Measurements from ENCODE around the gene RTL1.

RTL1 gene

GRCh38 chr14:100855256-100855930, 48.1 kb downstream of the RTL1 start:
- Histone ChIP-seq H2AFZ (ENCODE audit: low read depth) (no peak overlapping the region), H3K4me1 (ENCODE audit: low read depth, poor library complexity, severe bottlenecking) (no peaks in the 10 kb centered on the region), H3K4me2 (no peak overlapping the region), H3K4me3 (IDR thresholded peaks at IDR 0.05; ENCODE audit: insufficient read depth, low read depth, low read length) (no peak overlapping the region), H3K79me2 (ENCODE audit: insufficient read depth, low read depth) (no peaks in the 10 kb centered on the region), H3K36me3 (ENCODE audit: insufficient read depth) (no peaks in the 10 kb centered on the region), H3K27ac (no peak overlapping the region), H3K27me3 (ENCODE audit: insufficient read depth, low read depth) (peaks cover 5% of the 10 kb centered on the region; the same call in 1 of the 2 replicates), H3K9ac (no peak overlapping the region), H4K20me1 (ENCODE audit: insufficient read depth) (no peaks in the 10 kb centered on the region)
- no peak for TF ChIP-seq CTCF (conservative IDR thresholded peaks at IDR 0.05; ENCODE audit: low read depth, low read length)

- no peak overlapping the region for H3K4me2 ChIP-seq
- no peaks in the 10 kb centered on the region; the same call in 1 of the 2 replicates for H3K27me3 ChIP-seq (ENCODE audit: insufficient read depth, low read depth)
- H4K20me1 ChIP-seq (ENCODE audit: insufficient read depth), result no peaks in the 10 kb centered on the region
- no peak overlapping the region for H3K27ac ChIP-seq
- H3K79me2 ChIP-seq (ENCODE audit: insufficient read depth, low read depth), result no peaks in the 10 kb centered on the region
- no peaks in the 10 kb centered on the region for H3K36me3 ChIP-seq (ENCODE audit: insufficient read depth)
- no peak overlapping the region for H3K9ac ChIP-seq
- no peak overlapping the region for H3K4me3 ChIP-seq (IDR thresholded peaks at IDR 0.05; ENCODE audit: insufficient read depth, low read depth, low read length)
- H3K4me1 ChIP-seq (ENCODE audit: low read depth, poor library complexity, severe bottlenecking), result no peaks in the 10 kb centered on the region
- no peak overlapping the region for H2AFZ ChIP-seq (ENCODE audit: low read depth)
- TF ChIP-seq CTCF (conservative IDR thresholded peaks at IDR 0.05; ENCODE audit: low read depth, low read length), result no peak
These were observed 49.1 kb downstream of the RTL1 start for GRCh38 chr14:100854435-100854834.

- Histone ChIP-seq H3K27ac (no peak overlapping the region), H3K79me2 (ENCODE audit: insufficient read depth, low read depth) (no peaks in the 10 kb centered on the region), H3K4me3 (IDR thresholded peaks at IDR 0.05; ENCODE audit: insufficient read depth, low read depth, low read length) (no peak overlapping the region), H3K9ac (no peak overlapping the region), H2AFZ (ENCODE audit: low read depth) (no peak overlapping the region), H3K27me3 (ENCODE audit: insufficient read depth, low read depth) (no peaks in the 10 kb centered on the region; the same call in 1 of the 2 replicates), H3K36me3 (ENCODE audit: insufficient read depth) (no peaks in the 10 kb centered on the region), H3K4me2 (no peak overlapping the region), H3K4me1 (ENCODE audit: low read depth, poor library complexity, severe bottlenecking) (no peaks in the 10 kb centered on the region), H4K20me1 (ENCODE audit: insufficient read depth) (no peaks in the 10 kb centered on the region)
- no peak for TF ChIP-seq CTCF (conservative IDR thresholded peaks at IDR 0.05; ENCODE audit: low read depth, low read length)
These were observed 51.4 kb downstream of the RTL1 start for GRCh38 chr14:100851946-100852620.

- no peaks in the 10 kb centered on the region for H3K4me1 ChIP-seq (ENCODE audit: low read depth, poor library complexity, severe bottlenecking)
- H4K20me1 ChIP-seq (ENCODE audit: insufficient read depth), result no peaks in the 10 kb centered on the region
- H3K27me3 ChIP-seq (ENCODE audit: insufficient read depth, low read depth), result no peaks in the 10 kb centered on the region; the same call in 1 of the 2 replicates
- H3K79me2 ChIP-seq (ENCODE audit: insufficient read depth, low read depth), result no peaks in the 10 kb centered on the region
- H3K9ac ChIP-seq, result no peak overlapping the region
- no peak for TF ChIP-seq CTCF (conservative IDR thresholded peaks at IDR 0.05; ENCODE audit: low read depth, low read length)
- H3K36me3 ChIP-seq (ENCODE audit: insufficient read depth), result no peaks in the 10 kb centered on the region
- no peak overlapping the region for H3K4me3 ChIP-seq (IDR thresholded peaks at IDR 0.05; ENCODE audit: insufficient read depth, low read depth, low read length)
- no peak overlapping the region for H3K4me2 ChIP-seq
- no peak overlapping the region for H3K27ac ChIP-seq
- H2AFZ ChIP-seq (ENCODE audit: low read depth), result no peak overlapping the region
These were observed 52.0 kb downstream of the RTL1 start for GRCh38 chr14:100851586-100851916.

All from KMS-11 (cell line).